Activated CD8-positive, alpha-beta T cell treated with anti-CD3 and anti-CD28 coated beads for 36 hours (primary cell): ENCODE results near the gene NABP1. TPM values are rescaled to one million over a fixed set of nuclear protein-coding genes. Genes with fewer than 3 reads are reported as not detected.
A peak's percentile ranks its signal among the peaks of the same experiment; 100 is the strongest.

Experiments
- ATAC-seq: fragments of 200-7000 bp; cut with Tn5 transposase; one replicate; pipeline ENCODE4 v1.10.0; 2021; ENCODE audit warnings: mild to moderate bottlenecking, moderate library complexity
- CTCF ChIA-PET: fragments of 350-600 bp; sonication (Branson Sonifier 250); formaldehyde crosslinking; loops from one replicate; lab custom pipeline; 2021; ENCODE audit warnings: antibody characterized with exemption; lab: Charles Lee
- POLR2A ChIA-PET: fragments of 350-600 bp; sonication (Branson Sonifier 250); formaldehyde crosslinking; loops from one replicate; lab custom pipeline; 2021; ENCODE audit warnings: antibody characterized with exemption; lab: Charles Lee
- DNase-seq: peaks from one replicate; pipeline ENCODE4 v3.0.0-alpha.2; 2020
- H3K27ac Mint-ChIP-seq: one replicate; pipeline ENCODE4 v1.8.0; 2021; ENCODE audit warnings: mild to moderate bottlenecking, mixed read lengths
- H3K27me3 Mint-ChIP-seq: one replicate; pipeline ENCODE4 v1.8.0; 2021; ENCODE audit warnings: mixed read lengths
- H3K36me3 Mint-ChIP-seq: one replicate; pipeline ENCODE4 v1.8.0; 2021; ENCODE audit warnings: low read depth, mixed read lengths
- H3K4me1 Mint-ChIP-seq: one replicate; pipeline ENCODE4 v1.8.0; 2021; ENCODE audit warnings: low read depth, mixed read lengths
- H3K4me3 Mint-ChIP-seq: one replicate; pipeline ENCODE4 v1.8.0; 2021; ENCODE audit warnings: mild to moderate bottlenecking, moderate library complexity, mixed read lengths
- H3K9me3 Mint-ChIP-seq: one replicate; pipeline ENCODE4 v1.8.0; 2021; ENCODE audit warnings: mixed read lengths
- intact Hi-C: fragments of 100-400 bp; cut with micrococcal nuclease; formaldehyde crosslinking; loops from one replicate; pipeline ENCODE4 v1.10.0; 2022
- total RNA-seq, 2 experiments: library from RNA; stranded (reverse); gene quantifications; one replicate each; pipeline ENCODE4 v1.2.3, GENCODE V29; 2021
- TF ChIP-seq, protein P1 (sequence below): fragments of 200-600 bp; IDR thresholded peaks from one replicate; pipeline ENCODE4 v1.8.0; 2022; ENCODE audit warnings: antibody characterized with exemption, mild to moderate bottlenecking

The NABP1 gene
- total RNA-seq, 2 experiments from 2014 or later = 30.5 to 31.7 TPM

DNA sequence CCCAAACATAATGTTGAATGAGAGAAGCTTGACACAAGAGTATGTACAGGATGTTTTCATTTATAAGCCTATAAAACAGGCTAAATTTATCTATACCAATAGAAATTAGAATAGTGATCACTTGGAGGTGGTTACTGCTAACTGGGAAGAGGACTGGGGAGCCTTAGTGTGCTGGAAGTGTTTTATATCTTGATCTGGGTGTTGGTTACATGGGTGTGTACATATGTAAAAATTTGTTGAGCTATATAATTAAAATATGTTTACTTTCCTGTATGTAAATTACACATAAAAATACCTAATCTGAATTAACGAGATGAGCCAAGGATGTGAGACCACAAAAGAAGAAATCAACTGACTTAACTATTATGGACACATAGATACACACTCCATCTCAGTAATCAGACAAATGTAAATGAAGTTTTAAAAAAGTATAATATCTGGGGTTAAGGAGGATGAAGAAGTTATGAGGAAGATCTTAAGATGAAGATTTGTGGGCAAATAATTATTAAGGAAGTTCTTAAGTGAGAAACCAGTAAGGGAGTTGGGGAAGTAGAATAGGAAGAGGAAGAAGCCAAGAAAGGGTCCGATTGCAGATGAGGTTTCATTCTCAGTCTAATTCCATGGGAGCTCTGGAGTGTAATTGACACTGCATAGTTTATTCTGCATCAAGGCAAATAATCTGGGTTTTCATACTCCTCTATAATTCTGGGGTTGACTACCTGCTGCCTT is 32.3 kb upstream of the NABP1 start:
- ATAC-seq (no peak), DNase-seq (no peak)
- Mint-ChIP-seq H3K27ac (no peak overlapping the region), H3K4me1 (peaks cover 7% of the 10 kb centered on the region), H3K9me3 (no peaks in the 10 kb centered on the region), H3K27me3 (no peaks in the 10 kb centered on the region), H3K36me3 (no peaks in the 10 kb centered on the region), H3K4me3 (no peak overlapping the region)
- ChIA-PET CTCF (interaction anchor here (1.1 to 1.4 kb wide), 2 partner anchors 18 to 32 kb away, joined by 3 read pairs; partner anchors contain the start of gene NABP1), POLR2A (interaction anchor here (0.8 to 1.7 kb wide), 2 partner anchors 8 to 44 kb away, joined by 3 to 6 read pairs; no protein-coding TSS in a partner anchor)
- intact Hi-C loops = no loop called here
- TF ChIP-seq, protein P1, sequence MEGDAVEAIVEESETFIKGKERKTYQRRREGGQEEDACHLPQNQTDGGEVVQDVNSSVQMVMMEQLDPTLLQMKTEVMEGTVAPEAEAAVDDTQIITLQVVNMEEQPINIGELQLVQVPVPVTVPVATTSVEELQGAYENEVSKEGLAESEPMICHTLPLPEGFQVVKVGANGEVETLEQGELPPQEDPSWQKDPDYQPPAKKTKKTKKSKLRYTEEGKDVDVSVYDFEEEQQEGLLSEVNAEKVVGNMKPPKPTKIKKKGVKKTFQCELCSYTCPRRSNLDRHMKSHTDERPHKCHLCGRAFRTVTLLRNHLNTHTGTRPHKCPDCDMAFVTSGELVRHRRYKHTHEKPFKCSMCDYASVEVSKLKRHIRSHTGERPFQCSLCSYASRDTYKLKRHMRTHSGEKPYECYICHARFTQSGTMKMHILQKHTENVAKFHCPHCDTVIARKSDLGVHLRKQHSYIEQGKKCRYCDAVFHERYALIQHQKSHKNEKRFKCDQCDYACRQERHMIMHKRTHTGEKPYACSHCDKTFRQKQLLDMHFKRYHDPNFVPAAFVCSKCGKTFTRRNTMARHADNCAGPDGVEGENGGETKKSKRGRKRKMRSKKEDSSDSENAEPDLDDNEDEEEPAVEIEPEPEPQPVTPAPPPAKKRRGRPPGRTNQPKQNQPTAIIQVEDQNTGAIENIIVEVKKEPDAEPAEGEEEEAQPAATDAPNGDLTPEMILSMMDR = no peak

DNA sequence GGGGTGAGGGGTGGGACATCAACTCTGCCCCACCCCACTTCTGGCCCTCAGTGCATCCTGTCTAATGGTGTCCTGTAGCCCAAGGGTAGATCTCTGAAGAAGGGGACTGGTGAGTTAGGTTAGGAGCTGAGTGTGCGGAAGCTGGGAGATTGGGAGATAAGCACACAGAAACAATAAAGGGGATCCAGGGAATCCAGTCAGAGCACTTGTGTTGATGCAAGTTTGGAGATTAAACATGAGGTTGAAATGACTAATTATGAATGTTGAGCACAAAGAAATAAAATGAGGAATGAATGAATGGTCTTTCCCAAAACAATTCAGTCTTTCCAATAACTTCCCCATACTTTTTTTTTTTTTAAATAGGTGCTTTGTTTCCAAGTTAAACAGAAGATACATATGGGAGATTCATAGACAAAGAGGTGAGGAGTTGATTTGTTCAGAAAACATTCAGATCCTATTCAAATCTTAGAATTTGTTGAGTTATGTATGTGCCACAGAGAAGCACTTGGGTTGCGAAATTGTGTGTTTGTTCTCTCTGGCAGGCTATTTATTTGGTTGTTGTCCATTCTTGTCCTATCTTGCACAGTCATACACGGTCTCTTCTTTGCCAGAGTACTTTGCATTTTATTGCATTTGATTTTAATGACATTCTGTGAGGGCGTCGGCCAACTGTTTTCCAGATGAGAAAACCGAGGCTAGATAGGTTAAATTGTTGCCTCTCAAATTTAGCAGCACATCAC is 31.6 kb upstream of the NABP1 start:
- Mint-ChIP-seq H3K4me1 (peaks cover 10% of the 10 kb centered on the region), H3K4me3 (no peak overlapping the region), H3K27ac (no peak overlapping the region), H3K27me3 (no peaks in the 10 kb centered on the region), H3K36me3 (no peaks in the 10 kb centered on the region), H3K9me3 (no peaks in the 10 kb centered on the region)
- no peak for ATAC-seq
- intact Hi-C loops = no loop called here
- DNase-seq = no peak
- ChIA-PET CTCF (interaction anchor here (1.4 kb wide), 1 partner anchor 31 kb away, joined by 3 read pairs; the partner anchor contains the start of gene NABP1), POLR2A (interaction anchor here (0.8 to 1.7 kb wide), 4 partner anchors 9 to 45 kb away, joined by 3 to 6 read pairs (median 3); partner anchors contain the start of gene NABP1)
- TF ChIP-seq, protein P1 = no peak

DNA sequence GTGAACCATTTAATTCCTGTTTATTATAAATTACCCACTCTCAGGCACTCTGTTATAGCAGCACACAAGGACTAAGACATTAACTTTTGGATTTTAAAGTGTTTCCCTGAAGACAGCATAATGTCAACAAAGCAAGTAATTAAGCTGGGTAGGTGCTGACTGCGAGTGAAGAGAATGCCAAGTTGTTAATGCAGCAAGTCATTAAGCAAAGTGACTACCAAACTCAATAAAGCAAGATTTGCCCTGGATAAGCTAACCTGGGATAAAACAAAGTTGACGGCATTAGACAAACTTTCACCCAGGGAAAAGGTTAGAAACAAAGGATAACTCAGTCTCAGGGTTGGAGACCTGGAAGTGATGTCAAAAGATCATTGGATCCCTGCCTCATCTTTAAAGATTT is 28.4 kb upstream of the NABP1 start:
- DNase-seq (no peak), ATAC-seq (no peak)
- intact Hi-C loops = no loop called here
- CTCF ChIA-PET = no interaction called here
- TF ChIP-seq, protein P1 = no peak
- Mint-ChIP-seq H3K4me3 (no peak overlapping the region), H3K36me3 (no peaks in the 10 kb centered on the region), H3K27ac (no peak overlapping the region), H3K27me3 (no peaks in the 10 kb centered on the region), H3K9me3 (no peaks in the 10 kb centered on the region), H3K4me1 (peaks cover 8% of the 10 kb centered on the region)
- POLR2A ChIA-PET = no interaction called here

DNA sequence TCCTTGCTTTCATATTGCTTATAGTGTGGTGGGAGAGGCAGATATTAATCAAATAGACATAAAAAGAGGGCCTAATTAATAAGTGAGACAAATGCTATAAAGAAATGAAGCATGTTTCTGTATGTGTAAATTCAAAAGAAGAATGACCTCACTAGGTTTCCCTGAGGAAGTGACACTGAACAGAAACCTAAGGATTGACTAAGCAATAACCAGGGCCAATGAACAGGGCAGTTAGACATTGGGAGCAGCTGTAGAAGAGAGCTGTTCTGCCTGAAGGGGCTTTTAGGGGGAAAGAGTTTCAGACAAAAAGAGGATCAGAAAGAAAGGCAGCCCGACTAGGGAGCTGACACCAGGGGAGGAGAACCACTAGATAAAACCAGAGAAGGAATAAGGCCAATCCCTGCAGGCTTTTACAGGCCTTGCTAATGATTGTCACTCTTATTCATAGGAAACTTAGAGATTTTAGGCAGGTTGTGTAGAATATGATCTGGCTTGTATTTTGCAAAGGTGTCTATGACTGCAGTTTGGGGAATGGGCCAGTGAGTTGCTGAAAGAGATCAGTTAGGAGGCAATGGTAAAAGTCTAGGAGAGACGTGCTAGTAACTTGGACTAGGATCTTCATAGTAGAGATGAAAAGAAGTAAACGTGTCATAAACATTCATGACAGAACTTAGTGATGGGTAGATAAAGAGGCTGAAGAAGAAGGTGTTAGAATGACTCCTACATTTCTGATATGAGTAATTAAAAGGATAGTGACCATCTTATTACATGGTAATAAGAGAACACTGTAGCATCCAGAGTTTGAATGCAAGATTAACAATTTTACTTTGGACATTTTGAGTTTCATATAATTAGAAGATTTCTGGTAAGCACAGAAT is 26.8 kb upstream of the NABP1 start:
- intact Hi-C loops = no loop called here
- Mint-ChIP-seq H3K9me3 (no peaks in the 10 kb centered on the region), H3K36me3 (no peaks in the 10 kb centered on the region), H3K27ac (no peak overlapping the region), H3K4me1 (peaks cover 8% of the 10 kb centered on the region), H3K27me3 (no peaks in the 10 kb centered on the region), H3K4me3 (no peak overlapping the region)
- ChIA-PET POLR2A (no interaction called here), CTCF (no interaction called here)
- ATAC-seq (peak; percentile 86), DNase-seq (no peak)
- TF ChIP-seq, protein P1 = no peak
